Islet precursor cell (in vitro differentiated cells): ENCODE measurements around the gene ITIH6.
"Not testable (repeated sequence)": the region's sequence is repeated elsewhere in the genome, so short reads cannot be mapped to it uniquely, and the experiment has no call there.

Experiments used
- DNase-seq: peaks from one replicate; pipeline ENCODE4 v3.0.0-alpha.2; 2018

The ITIH6 gene

DNA sequence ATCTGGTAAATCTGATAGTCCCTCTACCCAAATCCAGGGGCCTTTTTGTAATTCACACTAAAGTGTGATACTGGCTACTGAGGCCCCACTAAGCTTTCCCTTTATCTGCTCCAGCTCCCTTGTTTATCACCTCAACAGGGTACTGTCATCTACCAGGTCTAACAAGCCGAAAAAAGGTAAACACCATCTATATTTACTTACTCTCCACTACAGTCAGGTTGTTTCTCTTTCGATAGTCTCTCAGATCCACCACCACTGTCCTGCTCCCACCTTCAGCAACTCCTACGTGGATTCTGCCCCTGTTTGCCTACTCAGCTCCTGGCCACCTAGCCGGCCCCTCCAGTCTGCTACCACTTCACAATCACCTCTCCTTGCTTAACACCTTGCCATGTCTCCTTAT is 3.3 kb downstream of the ITIH6 start:
- DNase-seq: no peak

DNA sequence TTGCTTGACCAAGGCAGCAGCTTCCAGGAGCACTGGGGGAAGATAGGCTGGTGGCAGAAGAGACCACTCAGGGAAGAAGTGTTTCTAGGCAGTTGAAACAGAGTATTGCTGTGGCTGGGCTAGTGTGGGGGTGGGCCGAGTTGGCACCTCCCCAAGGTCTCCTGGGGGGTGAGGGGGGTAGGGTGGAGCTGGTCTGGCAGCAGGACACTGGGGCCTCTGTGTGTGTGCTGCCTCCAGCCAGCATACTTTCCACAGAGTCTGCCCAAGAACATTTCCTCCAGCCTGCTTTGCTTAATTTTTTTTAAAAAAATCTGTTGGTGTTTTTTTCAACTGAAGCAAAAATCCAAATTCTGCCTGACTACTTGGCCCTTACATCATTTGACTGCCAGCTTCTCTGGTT is 4.0 kb downstream of the ITIH6 start:
- DNase-seq: no peak

DNA sequence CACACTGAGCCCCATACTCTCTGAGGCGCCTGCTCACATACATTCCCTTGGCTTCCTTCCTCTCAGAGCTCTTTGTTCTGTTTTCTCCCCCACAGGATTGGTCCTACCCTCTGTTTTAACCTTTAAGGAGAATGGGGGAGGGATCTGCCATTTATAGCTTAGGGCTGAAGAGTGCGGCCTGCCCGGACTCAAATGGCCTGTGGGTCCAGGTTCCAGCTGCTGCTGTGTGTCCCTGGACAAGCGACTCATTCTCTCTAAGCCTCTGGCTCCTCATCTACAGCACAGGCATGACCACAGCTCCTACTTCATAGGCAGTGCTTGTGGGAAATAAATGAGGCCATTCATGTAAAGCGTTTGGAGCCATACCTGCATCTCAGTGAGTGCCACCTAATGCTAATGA is 8.7 kb downstream of the ITIH6 start:
- DNase-seq: peak; percentile 64

DNA sequence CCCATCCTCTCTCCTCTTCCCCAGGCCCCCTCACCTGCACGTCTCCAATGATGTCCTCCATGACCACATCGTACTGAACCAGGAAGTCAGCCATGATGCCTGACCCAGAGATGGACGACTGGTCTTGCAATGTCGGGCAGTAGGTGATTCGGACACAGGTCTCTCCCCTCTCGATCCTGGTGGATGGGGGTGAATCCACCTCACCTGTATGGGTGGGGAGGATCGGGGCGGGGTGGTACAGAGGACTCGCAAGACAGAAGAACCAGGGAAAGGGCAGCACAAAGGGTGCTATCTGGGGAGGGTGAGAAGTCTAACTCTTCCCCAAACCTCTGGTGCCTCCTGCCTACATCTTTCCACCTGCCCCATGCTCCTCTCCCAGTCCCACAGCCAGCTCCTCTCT is 9.6 kb downstream of the ITIH6 start:
- no peak for DNase-seq

DNA sequence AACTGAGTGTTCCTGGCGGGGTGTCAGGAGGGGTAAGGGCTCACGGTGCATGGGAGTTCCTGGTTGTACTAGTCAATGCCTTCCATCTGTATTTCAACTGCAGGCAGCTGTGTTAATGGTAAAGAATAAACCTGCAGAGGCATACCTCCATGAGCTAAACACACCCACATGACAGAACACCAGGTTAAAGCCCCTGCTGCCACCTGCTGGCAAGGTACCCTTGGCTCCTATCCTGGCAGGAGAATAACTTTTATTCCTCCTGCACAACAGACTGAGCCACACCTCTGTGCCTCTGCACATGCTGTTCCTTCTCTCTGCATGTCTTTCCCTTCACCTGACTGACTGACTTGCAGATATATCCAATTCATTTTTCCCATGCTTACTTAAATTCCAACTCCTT is 11.1 kb downstream of the ITIH6 start:
- peak; percentile 62 for DNase-seq

DNA sequence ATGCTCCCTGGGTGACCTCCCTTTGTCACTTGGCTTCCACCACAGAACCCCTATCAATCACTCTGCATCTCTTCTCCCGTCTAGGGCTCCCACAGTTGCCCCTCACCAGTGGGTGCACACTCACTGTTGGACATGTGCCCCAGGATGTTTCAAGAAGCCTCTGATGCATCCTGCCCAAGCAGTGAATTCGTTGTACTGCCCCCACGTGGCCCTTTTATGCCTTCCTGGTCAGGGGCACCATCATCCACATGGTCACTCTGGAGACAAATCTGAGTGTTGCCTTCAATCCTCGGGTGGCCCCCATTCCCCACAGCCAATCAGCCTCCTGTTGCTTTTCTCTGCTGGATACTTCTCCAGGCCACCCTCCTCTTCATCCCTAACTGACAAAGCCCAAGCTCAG is 12.2 kb downstream of the ITIH6 start:
- no peak for DNase-seq

DNA sequence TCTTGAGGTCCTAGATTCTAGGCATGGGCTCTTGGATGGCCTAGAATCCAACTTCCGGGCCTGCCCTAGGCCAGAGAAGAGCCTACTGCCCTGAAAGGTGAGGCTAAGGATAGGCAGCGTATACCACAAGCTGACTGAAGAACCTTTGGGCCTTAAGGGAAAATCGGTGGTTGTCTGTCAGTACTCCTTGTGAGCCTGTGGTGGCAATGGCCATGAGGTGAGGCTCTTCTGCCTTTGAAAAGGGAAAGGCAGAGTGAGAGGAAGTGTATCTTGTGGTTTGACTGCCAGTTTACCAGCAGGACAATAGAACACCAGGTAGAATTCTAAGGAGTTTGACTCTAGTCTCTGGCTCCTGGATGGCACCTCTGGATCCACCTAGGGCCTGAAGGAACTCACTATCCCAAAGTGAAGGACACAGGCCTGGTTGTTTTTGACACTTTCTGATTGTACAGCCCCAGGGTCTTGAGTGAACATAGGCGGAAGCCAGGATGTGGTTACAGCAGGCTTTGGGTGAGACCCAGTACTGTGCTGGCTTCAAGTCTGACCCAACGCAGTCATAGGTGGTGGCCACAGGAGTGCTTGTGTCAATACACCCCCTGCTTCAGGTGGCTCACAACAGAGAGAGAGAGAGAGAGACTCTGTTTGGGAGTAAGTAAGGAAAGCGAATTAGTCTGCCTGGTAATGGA is 20.9 kb downstream of the ITIH6 start:
- DNase-seq: no peak

DNA sequence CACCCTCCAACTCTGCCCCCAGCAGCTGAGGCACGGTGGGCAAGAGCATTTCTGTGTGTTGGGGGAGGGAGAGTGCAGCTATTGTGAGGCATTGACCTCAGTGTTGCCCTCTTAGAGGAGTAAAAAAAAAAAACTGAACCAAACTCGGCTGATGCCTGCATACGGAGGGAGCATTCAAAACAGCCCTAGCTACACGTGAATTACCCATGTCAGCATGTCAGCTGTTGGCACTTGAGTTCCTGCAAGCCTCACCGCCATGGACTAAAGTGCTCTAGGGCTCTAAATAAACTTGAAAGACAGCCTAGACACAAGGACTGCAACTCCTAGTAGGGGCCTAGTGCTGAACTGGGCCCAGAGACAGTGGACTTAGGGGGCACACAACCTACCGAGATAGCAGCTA is 22.0 kb downstream of the ITIH6 start:
- DNase-seq: no peak

DNA sequence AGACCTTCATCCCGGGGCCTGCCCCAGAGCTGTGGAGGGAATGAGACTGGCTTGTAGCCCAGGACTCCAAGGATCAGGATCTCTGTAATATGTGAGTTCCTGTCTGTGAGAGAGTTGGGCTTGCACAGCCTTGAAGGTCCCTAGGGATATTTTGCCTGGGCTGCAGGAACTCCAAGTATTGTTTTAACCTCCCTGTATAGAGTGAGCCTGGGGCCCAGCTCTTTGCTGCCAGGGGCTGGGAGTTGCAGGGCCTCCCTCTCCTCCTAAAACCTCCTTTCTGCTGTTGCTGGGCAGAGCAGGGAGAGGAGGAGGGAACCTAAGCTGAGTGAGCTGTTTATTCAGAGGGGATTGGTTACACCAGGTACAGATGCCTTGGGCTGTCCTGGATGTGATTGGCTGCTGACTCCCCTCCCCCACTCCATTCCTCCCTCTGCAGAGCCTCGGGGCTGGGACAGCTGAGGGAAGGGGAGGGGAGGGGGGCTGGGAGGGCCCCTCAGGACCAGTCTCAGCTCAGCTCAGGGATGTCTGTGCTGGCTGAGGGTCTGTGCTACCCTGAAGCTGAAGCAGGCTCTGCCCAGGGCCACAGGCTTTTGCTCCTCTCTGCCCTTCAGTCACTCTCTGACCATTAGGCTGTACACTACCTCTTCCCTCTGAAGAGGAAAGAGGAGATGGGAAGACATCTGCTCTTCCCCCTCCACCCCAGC is 23.5 kb downstream of the ITIH6 start:
- DNase-seq: peak; percentile 76

DNA sequence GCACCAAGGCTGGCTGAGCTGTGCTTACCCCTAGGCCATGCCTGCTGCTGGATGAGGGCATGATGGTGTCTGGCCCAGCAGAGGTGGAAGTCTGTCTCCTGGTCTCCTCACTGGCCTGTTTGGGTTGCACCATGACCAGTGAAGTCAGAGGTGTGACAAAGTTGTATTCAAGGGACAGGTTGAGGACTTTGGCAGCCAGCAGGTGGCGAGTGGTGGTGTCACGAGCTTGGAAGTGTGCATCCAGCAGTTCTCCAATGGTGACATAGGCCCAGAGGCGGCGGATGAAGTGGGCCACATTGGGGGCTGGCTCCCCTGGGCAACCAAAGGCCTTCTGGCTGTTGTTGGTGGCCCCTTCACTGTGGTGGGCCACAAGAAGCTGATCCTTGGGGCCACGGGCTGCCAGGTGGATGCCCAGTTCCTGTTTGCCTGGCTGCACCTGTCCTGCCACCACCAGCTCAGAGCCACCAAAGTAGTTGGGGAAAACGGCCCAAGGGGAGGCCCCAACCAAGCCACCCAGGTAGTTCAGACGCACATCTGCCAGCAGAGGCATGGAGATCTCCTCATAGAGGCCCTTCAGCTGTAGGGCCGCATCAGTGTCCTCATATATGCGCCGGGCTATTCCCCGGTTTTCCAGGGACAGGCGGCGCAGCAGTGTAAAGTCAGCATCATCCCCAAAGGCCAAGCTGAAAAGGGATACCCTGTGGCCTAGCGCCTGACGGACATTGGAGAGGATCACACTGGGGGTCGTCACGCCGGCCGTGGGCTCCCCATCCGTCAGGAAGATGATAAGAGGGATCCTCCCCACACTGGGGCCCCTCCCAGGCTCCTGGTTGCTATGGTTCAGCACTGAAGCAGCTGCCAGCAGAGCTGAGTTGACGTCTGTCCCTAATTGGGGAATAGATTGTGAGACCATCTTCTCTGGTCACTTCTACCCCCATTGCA is 39.7 kb downstream of the ITIH6 start:
- DNase-seq: no peak

DNA sequence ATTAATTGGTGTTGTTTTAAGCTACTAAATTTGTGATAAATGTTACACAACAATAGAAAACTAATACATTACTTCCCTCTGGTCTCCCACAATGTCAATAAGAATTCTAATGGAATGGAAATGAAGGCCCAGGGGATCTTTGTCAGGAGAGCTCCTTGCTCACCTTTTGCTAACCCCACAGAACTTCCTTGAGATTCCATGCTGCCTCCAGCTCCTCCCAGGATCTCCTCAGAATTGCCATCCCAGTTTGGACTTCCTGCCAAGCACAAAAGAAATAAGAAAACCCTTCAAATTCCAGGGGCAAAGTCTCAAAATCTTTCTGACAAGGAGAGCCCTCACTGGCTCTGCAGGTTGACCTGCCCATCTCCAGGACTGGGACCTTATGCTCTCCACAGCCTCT is 43.2 kb downstream of the ITIH6 start:
- DNase-seq: no peak

DNA sequence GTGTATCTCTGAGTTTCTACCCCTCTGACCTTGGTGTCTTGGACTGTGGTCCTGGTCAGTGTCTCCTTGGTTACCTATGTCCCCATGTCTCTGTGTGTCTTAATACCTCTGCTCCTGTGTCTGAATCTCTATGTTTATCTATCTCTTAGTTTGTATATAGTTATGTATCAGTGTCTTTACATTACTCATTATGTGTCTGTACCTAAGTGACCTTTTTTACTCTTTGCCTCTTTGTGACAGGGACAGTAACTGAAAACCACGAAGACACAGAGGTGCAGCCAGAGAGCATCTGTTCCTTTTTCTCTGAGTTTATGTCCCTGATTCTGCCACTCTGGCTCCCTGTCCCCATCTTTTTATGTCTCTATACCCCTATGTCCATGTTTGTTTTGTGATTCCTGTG is 49.4 kb downstream of the ITIH6 start:
- no peak for DNase-seq

DNA sequence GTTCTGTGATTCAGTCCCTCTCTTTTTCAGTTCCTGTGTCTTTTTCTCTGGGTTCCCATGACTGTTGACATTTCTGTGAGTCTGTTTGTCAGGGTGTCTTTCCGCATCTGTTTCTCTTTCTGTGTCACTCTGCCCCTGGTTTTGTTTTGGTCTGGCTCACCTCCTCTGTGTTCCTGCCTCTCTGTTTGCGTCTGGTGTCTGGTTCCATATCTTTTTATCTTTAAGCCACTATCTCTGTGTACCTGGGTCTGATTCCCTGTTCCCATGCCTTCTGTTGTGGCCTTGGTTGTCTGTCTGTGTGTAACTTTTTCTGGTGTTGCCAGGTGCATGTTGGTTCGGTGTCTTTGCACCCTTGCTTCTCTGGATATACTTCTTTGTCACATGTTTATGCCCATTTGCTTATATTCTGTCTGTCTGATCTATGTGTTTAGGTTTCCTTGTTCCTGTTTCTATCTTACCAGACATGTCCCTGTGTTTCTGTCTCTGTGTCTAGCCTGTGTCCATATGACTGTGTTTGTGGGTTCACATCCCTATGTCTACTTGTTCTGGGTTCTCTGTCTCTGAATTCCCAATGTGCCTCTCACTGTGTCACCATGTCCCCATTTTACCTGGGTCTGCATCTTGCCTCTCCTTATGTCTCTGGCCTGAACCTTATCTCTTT is 50.2 kb downstream of the ITIH6 start:
- peak; percentile 69 for DNase-seq

DNA sequence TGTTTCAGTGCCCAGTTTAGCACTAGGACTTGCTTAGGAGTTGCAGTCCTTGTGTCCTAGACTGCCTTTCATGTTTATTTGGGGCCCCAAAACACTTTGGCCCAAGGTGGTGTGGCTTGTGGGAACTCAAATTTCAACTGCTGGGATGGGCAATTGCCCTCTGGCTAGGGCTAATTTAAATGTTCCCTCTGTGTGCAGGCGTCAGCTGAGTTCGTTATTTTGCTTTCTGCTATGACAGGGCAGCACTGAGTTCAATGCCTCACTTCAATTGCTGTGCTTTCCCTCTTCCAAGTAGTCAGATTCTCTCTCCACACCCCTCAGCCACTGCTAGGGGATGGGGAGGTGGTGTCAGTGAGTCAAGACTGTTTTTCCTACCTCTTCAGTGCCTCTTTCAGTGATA is 51.1 kb downstream of the ITIH6 start:
- DNase-seq: no peak

DNA sequence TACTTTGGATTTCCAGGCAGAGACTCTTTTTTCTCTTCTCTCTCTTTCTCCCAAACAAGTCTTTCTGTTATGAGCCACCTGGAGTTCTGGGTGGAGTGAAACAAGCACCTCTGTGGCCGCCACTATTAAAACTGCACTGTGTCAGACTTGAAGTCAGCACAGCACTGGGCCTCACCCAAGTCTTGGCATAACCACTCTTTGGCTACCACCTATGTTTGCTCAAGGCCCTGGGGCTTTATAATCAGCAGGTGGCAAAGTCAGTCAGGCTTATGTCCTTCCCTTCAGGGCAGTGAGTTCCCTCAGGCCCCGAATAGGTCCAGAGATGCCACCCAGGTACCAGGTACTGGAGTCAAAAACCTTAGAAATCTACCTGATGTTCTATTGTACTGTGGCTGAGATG is 52.4 kb downstream of the ITIH6 start:
- DNase-seq: no peak

DNA sequence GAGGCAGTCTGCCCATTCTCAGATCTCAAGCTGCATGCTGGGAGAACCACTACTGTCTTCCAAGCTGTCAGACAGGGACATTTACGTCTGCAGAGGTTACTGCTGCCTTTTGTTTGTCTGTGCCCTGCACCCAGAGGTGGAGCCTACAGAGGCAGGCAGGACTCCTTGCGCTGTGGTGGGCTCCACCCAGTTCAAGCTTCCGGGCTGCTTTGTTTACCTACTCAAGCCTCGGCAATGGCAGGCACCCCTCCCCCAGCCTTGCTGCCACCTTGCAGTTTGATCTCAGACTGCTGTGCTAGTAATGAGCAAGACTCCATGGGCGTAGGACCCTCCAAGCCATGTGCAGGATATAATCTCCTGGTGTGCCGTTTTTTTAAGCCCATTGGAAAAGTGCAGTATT is 59.5 kb downstream of the ITIH6 start:
- not testable (repeated sequence) for DNase-seq

DNA sequence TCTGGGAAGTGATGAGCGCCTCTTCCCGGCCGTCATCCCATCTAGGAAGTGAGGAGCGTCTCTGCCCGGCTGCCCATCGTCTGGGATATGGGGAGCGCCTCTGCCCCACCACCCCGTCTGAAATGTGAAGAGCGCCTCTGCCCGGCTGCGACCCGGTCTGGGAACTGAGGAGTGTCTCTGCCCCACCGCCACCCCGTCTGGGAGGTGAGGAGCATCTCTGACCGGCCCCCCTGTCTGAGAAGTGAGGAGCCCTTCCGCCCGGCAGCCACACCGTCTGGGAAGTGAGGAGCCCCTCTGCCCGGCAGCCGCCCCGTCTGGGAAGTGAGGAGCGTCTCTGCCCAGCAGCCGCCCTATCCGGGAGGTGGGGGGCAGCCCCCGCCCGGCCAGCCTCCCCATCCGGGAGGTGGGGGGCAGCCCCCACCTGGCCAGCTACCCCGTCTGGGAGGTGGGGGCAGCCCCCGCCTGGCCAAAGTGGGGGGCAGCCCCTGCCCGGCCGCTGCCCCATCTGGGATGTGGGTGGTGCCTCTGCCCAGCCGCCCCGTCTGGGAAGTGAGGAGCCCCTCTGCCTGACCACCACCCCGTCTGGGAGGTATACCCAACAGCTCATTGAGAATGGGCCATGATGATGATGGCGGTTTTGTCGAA is 61.6 kb downstream of the ITIH6 start:
- not testable (repeated sequence) for DNase-seq

DNA sequence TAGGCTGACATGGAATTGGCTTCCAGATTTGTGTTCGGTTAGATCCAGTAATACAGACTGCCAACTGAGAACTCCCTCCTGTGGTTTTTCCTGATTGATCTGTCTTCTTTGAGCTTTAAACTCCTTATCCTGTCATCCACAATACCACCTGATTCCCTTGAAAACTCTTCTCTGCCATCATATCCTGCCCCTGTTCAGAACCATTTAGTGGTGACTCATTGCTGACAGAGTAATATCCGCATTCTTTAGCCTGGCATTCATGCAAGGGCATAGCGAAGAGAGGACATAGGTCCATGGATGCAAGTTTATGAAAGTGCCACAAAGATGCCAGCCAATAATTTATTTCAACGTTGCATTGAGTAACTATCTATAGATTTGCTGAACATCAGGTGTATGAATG is 76.6 kb downstream of the ITIH6 start:
- DNase-seq: no peak

DNA sequence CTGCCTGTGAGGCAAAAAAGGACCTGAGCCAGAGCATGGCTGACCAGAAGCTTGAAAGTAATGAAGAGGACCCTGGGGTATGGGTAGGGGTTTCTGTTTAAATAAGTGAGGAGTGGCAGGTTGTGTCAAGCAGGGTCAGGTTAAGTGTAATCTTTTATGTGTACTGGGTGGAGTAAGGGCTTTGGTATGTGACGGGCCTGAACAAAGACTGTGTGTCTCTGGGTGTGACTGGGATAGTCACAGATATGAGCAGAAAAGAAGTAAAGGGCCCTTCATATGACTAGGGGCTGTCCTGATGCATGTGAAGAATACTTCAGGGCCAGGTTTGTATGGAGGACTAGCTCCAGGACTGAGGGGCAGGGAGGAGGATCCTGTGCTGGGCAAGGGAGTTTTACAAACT is 82.4 kb downstream of the ITIH6 start:
- no peak for DNase-seq

DNA sequence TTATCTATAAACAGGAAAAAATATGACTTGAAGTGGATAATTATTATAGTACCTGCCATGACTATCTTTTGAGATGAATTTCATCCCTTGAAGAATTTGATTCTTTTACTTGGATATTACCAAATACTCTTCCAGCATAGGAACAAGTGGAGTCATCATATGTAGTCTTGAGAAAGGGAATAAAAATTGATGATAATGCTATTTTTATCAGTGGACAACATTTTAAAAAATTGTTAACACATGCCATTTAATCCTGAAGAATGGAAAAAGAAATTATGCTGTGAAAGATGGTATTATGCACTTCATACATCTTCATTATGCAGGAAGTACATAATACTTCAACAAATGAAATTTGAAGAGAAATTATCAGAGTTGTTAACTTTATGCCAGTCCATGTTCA is 83.6 kb downstream of the ITIH6 start:
- DNase-seq: no peak

DNA sequence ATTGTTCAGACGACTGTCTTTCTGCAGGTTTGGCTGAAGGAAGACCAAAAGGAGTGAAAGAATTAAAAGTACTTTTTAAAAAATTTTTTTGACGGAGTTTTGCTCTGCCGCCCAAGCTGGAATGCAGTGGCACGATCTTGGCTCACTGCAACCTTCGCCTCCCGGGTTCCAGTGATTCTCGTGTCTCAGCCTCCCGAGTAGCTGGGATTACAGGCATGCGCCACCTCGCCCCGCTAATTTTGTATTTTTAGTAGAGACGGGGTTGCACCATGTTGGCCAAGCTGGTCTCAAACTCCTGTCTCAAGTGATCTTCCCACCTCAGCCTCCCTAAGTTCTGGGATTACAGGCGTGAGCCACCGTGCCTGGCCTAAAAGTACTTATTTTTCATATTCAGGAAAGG is 86.3 kb downstream of the ITIH6 start:
- no peak for DNase-seq

DNA sequence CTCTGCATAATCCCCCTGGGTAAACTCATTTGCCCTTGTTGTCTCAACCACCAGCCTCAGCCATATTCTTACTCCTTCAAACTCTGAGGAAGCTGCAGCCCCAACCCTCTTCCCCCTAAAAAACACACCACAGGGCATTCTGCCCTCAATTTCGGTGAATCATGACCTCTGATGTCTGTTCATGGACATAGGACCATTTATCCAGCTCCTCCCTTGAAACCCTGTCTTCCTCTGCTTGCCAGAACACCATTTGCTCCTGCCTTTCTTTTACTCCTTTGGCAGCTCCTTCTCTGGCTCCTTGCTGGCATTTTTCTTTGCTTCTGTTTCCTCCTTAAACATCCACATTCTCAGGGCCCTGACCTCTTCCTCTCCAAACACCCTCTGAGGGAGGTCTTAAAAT is 87.1 kb downstream of the ITIH6 start:
- DNase-seq: no peak

DNA sequence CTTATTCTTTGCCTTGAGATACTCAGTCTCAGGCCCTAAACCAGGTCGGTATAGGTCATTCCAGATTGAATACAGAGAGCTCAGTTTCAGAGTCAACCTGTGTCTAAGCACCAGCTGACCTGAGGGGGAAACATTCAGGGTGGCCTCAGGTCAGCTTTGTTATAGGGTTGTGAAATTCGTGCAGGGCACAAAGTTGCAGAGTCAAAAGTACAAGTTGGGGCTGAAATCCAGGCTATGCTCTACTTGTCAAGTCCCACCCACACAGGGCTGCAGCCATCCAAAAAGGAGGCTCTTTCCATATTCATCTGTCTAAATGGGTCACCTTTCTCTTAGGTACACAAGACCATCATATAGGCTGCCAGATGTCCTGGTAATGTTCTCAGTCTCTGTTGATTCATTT is 89.7 kb downstream of the ITIH6 start:
- no peak for DNase-seq
